Measurements from ENCODE around the gene FUT9.

- TF ChIP-seq ESRRA (CRISPR knock-in tag; IDR thresholded peaks at IDR 0.05; ENCODE audit: borderline replicate concordance) (no peak), OVOL2 (CRISPR knock-in tag; IDR thresholded peaks at IDR 0.05; ENCODE audit: borderline replicate concordance) (no peak), CREM (CRISPR knock-in tag; IDR thresholded peaks at IDR 0.05) (no peak), TEAD1 (CRISPR knock-in tag; IDR thresholded peaks at IDR 0.05) (no peak; the same call in 1 of the 2 replicates), MXD4 (CRISPR knock-in tag; IDR thresholded peaks at IDR 0.05; ENCODE audit: borderline replicate concordance) (no peak), CREB1 (CRISPR knock-in tag; IDR thresholded peaks at IDR 0.05) (no peak)
- TF ChIP-seq, protein P1, sequence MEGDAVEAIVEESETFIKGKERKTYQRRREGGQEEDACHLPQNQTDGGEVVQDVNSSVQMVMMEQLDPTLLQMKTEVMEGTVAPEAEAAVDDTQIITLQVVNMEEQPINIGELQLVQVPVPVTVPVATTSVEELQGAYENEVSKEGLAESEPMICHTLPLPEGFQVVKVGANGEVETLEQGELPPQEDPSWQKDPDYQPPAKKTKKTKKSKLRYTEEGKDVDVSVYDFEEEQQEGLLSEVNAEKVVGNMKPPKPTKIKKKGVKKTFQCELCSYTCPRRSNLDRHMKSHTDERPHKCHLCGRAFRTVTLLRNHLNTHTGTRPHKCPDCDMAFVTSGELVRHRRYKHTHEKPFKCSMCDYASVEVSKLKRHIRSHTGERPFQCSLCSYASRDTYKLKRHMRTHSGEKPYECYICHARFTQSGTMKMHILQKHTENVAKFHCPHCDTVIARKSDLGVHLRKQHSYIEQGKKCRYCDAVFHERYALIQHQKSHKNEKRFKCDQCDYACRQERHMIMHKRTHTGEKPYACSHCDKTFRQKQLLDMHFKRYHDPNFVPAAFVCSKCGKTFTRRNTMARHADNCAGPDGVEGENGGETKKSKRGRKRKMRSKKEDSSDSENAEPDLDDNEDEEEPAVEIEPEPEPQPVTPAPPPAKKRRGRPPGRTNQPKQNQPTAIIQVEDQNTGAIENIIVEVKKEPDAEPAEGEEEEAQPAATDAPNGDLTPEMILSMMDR (IDR thresholded peaks at IDR 0.05) = no peak
- TF ChIP-seq, protein P2, sequence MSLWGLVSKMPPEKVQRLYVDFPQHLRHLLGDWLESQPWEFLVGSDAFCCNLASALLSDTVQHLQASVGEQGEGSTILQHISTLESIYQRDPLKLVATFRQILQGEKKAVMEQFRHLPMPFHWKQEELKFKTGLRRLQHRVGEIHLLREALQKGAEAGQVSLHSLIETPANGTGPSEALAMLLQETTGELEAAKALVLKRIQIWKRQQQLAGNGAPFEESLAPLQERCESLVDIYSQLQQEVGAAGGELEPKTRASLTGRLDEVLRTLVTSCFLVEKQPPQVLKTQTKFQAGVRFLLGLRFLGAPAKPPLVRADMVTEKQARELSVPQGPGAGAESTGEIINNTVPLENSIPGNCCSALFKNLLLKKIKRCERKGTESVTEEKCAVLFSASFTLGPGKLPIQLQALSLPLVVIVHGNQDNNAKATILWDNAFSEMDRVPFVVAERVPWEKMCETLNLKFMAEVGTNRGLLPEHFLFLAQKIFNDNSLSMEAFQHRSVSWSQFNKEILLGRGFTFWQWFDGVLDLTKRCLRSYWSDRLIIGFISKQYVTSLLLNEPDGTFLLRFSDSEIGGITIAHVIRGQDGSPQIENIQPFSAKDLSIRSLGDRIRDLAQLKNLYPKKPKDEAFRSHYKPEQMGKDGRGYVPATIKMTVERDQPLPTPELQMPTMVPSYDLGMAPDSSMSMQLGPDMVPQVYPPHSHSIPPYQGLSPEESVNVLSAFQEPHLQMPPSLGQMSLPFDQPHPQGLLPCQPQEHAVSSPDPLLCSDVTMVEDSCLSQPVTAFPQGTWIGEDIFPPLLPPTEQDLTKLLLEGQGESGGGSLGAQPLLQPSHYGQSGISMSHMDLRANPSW (CRISPR knock-in tag; conservative IDR thresholded peaks at IDR 0.05; ENCODE audit: low read depth) = no peak
- TF ChIP-seq, protein P3, sequence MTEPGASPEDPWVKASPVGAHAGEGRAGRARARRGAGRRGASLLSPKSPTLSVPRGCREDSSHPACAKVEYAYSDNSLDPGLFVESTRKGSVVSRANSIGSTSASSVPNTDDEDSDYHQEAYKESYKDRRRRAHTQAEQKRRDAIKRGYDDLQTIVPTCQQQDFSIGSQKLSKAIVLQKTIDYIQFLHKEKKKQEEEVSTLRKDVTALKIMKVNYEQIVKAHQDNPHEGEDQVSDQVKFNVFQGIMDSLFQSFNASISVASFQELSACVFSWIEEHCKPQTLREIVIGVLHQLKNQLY (CRISPR knock-in tag; IDR thresholded peaks at IDR 0.05) = no peak
Observed at GRCh38 chr6:96162711-96163120, 146.9 kb downstream of the FUT9 start.
